Nasal cavity respiratory epithelium epithelial cell of viscerocranial mucosa (primary cell): ENCODE measurements around the gene PEBP1. TPM values are rescaled to one million over a fixed set of nuclear protein-coding genes. Genes with fewer than 3 reads are reported as not detected.

Source experiments
- total RNA-seq: library from RNA; depleted of rRNA; stranded (reverse); fragments of >200 nt; gene quantifications from 2 replicates; pipeline ENCODE4 v1.2.3, GENCODE V29; 2014

Gene PEBP1
- 116 and 149 TPM in 2 replicates for total RNA-seq

GRCh38 chr12:118135788-118136558 lies at the start of gene PEBP1:
Gene PEBP1, plus strand, starts transcription at chr12:118136124. Its CDS starts 86 bp downstream, at chr12:118136210.

DNA sequence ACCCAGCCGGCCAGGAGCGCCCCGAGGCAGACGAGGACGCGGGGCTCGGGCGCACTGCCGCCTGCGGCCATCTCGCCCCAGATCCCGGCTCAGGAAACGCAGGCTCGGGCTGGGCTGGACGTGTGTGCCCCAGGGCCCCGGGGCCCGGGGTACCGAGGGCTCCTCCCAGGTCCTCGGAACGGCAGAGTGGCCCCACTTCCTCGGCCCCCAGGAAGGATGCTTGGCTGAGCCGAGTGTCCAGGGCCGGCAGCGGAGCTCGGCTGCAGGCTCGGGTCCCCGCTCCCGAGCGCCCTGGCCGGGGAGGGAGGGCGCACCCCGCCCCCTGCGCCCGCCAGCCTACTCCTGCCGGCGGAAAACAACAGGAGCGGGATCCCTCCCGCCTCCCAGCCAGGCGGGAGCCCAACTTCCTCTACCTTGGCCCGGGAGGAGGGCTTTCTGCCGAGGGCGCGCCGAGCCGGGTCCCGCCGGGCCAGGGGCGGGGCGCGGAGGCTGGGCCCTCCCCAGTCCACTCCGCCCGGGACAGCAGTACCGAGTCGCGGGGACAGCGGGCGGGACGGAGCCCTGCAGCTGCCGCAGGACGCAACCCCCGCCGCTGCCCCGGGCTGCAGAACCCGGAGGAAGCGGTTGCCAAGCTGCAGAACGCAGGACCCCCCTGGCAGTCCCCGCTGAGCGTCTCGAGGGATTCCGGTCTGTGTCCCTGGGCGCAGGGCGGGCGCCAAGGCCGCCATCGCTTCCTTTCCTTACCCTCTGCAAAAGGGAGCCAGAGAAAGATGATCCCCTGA lies 32.1 kb upstream of the PEBP1 start, which contains the start of gene VSIG10:
TSS of gene VSIG10 (minus strand) at position 411 of the 782 bp plus-strand sequence. CDS start at position 71, 340 bp downstream.

Other genes starting within 250 kb of the PEBP1 start
- under 0.01 TPM in 2 replicates for gene KSR2, start 167.1 kb upstream of the PEBP1 start, total RNA-seq
- 7.0 and 7.9 TPM in 2 replicates for gene RFC5, start 119.4 kb upstream of the PEBP1 start, total RNA-seq
- 120 and 157 TPM in 2 replicates for gene WSB2, start 74.9 kb upstream of the PEBP1 start, total RNA-seq
- 11.7 and 15.4 TPM in 2 replicates for gene VSIG10, start 32.1 kb upstream of the PEBP1 start, total RNA-seq
- gene TAOK3, start 236.8 kb downstream of the PEBP1 start, total RNA-seq: 41.0 and 63.4 TPM in 2 replicates
- 35.2 and 41.0 TPM in 2 replicates for gene SUDS3, start 240.4 kb downstream of the PEBP1 start, total RNA-seq